Mucosa of descending colon (tissue), 3 donors: ENCODE results near the gene STS. TPM values are rescaled to one million over a fixed set of nuclear protein-coding genes. Genes with fewer than 3 reads are reported as not detected.
A peak's percentile ranks its signal among the peaks of the same experiment; 100 is the strongest.

Experiments
- ATAC-seq: fragments of 200-7000 bp; cut with Tn5 transposase; one replicate; pipeline ENCODE4 v1.9.1; 2020; ENCODE audit warnings: mild to moderate bottlenecking, moderate library complexity
- DNase-seq, 3 donors: peaks; one replicate each; pipeline ENCODE4 v3.0.0-alpha.2; 2020
- H3K36me3 ChIP-seq: fragments of 200-600 bp; one replicate; pipeline ENCODE4 v1.8.0; 2021; ENCODE audit warnings: low read depth, mild to moderate bottlenecking
- H3K4me1 ChIP-seq: fragments of 200-600 bp; one replicate; pipeline ENCODE4 v1.8.0; 2021; ENCODE audit warnings: low read depth, mild to moderate bottlenecking
- H3K4me3 ChIP-seq: fragments of 200-600 bp; one replicate; pipeline ENCODE4 v1.8.0; 2021; ENCODE audit warnings: mild to moderate bottlenecking
- H3K9me3 ChIP-seq: fragments of 200-600 bp; one replicate; pipeline ENCODE4 v1.8.0; 2021; ENCODE audit warnings: mild to moderate bottlenecking
- intact Hi-C, 2 donors: fragments of 100-400 bp; cut with DNase I in 1 of 2; cut with micrococcal nuclease in 1 of 2; formaldehyde crosslinking; loops; one replicate each; pipeline versions ENCODE4 v1.11.0 to v1.11.1; 2022; cut with DNase I, micrococcal nuclease
- total RNA-seq, 3 donors: library from RNA; stranded (reverse); fragmentation: NEBNext Ultra II Directional in 2 of 3; extraction: Animal tissue kit (Norgen Biotek cat#: 25700) in 2 of 3; gene quantifications; one replicate each; pipeline versions ENCODE4 v1.2.1 to v1.2.4, GENCODE V29; 2021 to 2023
- TF ChIP-seq, protein P1 (sequence below): fragments of 200-600 bp; IDR thresholded peaks from one replicate; pipeline ENCODE4 v1.8.0; 2022; ENCODE audit warnings: antibody characterized with exemption, mild to moderate bottlenecking
- donor health status: DM: no; HTN: no; CAD: no; lungs with moderate emphysema.
- donor health status: DM: no; HTN: no; CAD: no.
- donor health status: DM: no; HTN: yes; CAD: no.

STS gene
- total RNA-seq, 3 donors from 2014 or later, result 8.1 to 19.3 (median 12.9) TPM

DNA sequence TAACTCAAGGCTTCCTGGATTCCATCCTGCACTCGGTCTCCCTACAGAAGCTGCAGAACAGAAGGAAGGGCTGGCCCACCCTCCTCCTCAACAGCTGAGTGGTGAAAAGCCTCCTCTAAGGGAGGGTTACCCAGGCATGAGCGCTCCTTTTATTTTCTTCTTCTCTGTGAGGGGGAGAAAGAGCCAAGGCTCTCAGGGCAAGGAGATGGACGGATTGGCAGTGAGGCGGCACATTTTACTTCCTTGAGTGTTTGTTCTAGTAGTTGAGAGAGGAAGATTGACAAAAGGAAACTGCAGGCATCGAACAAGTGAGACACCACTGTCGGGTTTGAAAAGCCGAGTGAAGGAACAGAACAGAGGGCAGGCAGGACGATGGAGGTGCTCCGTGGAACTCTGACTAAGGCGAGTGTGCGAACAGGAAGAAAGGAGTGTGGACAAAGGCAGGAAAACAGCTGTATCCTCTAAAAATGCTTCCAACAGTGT, 38.4 kb upstream of the STS start:
- Histone ChIP-seq H3K9me3 (no peaks in the 10 kb centered on the region), H3K36me3 (no peaks in the 10 kb centered on the region), H3K4me3 (no peak overlapping the region), H3K4me1 (no peaks in the 10 kb centered on the region)
- intact Hi-C loops, result no loop called here
- DNase-seq (no peak), ATAC-seq (no peak)
- TF ChIP-seq, protein P1, sequence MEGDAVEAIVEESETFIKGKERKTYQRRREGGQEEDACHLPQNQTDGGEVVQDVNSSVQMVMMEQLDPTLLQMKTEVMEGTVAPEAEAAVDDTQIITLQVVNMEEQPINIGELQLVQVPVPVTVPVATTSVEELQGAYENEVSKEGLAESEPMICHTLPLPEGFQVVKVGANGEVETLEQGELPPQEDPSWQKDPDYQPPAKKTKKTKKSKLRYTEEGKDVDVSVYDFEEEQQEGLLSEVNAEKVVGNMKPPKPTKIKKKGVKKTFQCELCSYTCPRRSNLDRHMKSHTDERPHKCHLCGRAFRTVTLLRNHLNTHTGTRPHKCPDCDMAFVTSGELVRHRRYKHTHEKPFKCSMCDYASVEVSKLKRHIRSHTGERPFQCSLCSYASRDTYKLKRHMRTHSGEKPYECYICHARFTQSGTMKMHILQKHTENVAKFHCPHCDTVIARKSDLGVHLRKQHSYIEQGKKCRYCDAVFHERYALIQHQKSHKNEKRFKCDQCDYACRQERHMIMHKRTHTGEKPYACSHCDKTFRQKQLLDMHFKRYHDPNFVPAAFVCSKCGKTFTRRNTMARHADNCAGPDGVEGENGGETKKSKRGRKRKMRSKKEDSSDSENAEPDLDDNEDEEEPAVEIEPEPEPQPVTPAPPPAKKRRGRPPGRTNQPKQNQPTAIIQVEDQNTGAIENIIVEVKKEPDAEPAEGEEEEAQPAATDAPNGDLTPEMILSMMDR, result no peak

DNA sequence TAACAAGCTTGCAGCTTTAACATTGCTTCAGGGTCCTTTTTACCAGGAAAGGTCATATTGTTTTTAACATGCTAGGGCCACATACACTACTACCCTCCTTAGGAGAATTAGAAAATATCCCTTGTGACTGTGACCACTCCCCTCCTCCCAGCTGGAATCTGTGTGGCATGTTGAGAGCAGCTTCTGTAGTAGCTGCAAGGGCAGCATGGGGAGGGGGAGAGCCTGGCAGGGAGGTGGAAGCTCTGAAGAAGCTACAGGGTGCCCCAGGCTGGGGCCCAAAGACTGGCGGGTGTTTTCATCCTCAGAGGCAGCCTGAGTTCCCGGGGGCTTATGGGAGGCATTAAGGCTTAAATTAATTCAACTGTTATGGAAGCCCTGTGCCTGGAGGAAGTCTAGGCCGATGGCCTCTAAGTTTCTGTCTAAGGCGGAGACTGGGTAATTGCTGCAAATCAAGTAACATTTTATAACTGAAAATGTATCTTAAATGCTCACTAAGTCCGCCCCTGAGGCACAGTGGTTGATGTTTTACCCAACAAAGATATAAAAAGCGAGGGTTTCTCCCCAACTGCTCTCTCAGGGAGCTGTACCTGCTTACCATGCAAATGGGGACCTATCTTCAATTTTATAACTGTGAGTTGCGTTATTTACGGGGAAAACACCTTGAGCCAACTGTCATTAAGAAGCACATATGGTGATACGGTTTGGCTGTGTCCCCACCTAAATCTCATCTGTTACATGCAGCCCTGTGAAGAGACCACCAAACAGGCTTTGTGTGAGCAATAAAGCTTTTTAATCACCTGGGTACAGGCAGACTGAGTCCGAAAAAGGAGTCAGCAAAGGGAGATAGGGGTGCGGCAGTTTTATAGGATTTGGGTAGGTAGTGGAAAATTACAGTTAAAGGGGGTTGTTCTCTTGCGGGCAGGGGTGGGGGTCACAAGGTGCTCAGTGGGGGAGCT, 37.4 kb upstream of the STS start:
- peak; percentile 75 for ATAC-seq
- DNase-seq, result no peak
- Histone ChIP-seq H3K9me3 (no peaks in the 10 kb centered on the region), H3K36me3 (no peaks in the 10 kb centered on the region), H3K4me1 (no peaks in the 10 kb centered on the region), H3K4me3 (no peak overlapping the region)
- intact Hi-C loops, result no loop called here
- TF ChIP-seq, protein P1, result no peak

DNA sequence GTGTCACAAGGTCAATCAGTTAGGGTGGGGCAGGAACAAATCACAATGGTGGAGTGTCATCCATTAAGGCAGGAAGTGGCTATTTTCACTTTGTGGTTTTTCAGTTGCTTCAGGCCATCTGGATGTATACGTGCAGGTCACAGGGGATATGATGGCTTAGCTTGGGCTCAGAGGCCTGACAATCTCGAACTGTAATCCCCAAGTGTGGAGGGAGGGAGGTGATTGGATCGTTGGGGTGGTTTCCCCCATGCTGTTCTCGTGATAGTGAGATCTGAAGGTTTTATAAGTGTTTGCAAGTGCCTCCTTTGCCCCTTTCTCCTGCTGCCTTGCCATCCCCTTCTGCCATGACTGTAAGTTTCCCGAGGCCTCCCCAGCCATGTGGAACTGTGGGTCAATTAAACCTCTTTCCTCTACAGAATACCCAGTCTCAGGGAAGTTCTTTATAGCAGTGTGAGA, 36.7 kb upstream of the STS start:
- H3K9me3 ChIP-seq, result no peaks in the 10 kb centered on the region
- DNase-seq (no peak), ATAC-seq (peak; percentile 52)
- no peaks in the 10 kb centered on the region for H3K4me1 ChIP-seq
- intact Hi-C loops, result no loop called here
- TF ChIP-seq, protein P1, result no peak
- no peak overlapping the region for H3K4me3 ChIP-seq
- no peaks in the 10 kb centered on the region for H3K36me3 ChIP-seq

DNA sequence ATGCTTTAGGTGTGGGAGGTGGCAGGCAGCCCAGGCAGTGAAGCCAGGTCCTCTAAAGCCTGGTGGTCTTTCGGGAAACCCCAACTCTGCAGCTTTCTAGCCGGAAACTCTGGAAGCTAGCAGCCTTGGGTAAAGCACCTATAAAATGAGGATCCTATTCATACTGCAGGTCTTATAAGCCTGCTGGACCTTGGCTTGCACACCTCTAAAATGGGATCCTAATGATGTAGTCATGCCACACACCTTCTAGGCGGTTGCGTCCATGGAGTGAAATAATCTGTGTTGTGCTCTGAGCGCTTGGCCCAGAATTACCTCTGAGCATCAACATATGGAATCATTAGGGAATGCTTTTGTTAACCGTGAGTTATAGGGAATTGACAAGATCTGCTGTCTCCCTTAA, 36.0 kb upstream of the STS start:
- Histone ChIP-seq H3K9me3 (no peaks in the 10 kb centered on the region), H3K36me3 (no peaks in the 10 kb centered on the region), H3K4me1 (no peaks in the 10 kb centered on the region), H3K4me3 (no peak overlapping the region)
- ATAC-seq (no peak), DNase-seq (no peak)
- TF ChIP-seq, protein P1, result no peak
- intact Hi-C loops, result no loop called here

DNA sequence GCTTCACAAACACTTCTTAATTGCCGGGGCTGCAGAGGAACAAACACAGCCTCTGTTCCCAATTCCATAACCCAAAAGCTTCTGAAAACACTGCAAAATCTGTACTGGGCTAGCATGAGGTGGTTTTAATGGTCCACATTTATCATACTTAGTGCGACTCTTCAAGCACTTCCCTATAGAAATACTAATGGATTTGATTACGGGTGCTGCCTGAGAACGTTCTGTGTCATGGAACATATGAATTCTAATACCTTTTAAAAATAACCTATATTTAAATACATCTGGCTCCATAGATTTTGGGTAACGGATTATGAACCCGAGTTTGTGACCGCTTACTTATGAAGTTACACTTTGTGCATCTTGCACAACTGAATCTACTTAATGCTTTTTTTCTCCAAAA, 35.4 kb upstream of the STS start:
- DNase-seq (no peak), ATAC-seq (no peak)
- Histone ChIP-seq H3K4me3 (no peak overlapping the region), H3K36me3 (no peaks in the 10 kb centered on the region), H3K4me1 (no peaks in the 10 kb centered on the region), H3K9me3 (no peaks in the 10 kb centered on the region)
- intact Hi-C loops, result no loop called here
- TF ChIP-seq, protein P1, result no peak
